IgD-negative memory B cell (primary cell): ENCODE measurements around the gene SPATS2L. TPM values are rescaled to one million over a fixed set of nuclear protein-coding genes. Genes with fewer than 3 reads are reported as not detected.

ENCODE experiments used
- H3K27ac Mint-ChIP-seq, 3 donors: one replicate each; pipeline ENCODE4 v1.8.0; 2020 to 2022; ENCODE audit warnings: mild to moderate bottlenecking in 3 of 3, mixed read lengths in 3 of 3, moderate library complexity in 1 of 3
- H3K27me3 Mint-ChIP-seq: one replicate; pipeline ENCODE4 v1.8.0; 2021; ENCODE audit warnings: mixed read lengths
- H3K36me3 Mint-ChIP-seq: one replicate; pipeline ENCODE4 v1.8.0; 2020; ENCODE audit warnings: mild to moderate bottlenecking, mixed read lengths
- H3K4me1 Mint-ChIP-seq, 3 donors: one replicate each; pipeline ENCODE4 v1.8.0; 2020 to 2022; ENCODE audit warnings: mixed read lengths in 3 of 3, mild to moderate bottlenecking in 1 of 3
- H3K4me3 Mint-ChIP-seq, 4 donors: one replicate each; pipeline ENCODE4 v1.8.0; 2020 to 2022; ENCODE audit warnings: mild to moderate bottlenecking in 4 of 4, mixed read lengths in 4 of 4, moderate library complexity in 3 of 4
- H3K9me3 Mint-ChIP-seq, 3 donors: one replicate each; pipeline ENCODE4 v1.8.0; 2020 to 2021; ENCODE audit warnings: mixed read lengths in 3 of 3, mild to moderate bottlenecking in 1 of 3
- polyA plus RNA-seq: library from polyadenylated mRNA; unstranded; fragments of 300-500 nt; fragmentation: Illumina TruSeq; gene quantifications from one replicate; pipeline ENCODE4 v1.2.3, GENCODE V29; 2021

SPATS2L gene
- polyA plus RNA-seq, 1 donor from 2014 or later = 0.50 TPM

DNA sequence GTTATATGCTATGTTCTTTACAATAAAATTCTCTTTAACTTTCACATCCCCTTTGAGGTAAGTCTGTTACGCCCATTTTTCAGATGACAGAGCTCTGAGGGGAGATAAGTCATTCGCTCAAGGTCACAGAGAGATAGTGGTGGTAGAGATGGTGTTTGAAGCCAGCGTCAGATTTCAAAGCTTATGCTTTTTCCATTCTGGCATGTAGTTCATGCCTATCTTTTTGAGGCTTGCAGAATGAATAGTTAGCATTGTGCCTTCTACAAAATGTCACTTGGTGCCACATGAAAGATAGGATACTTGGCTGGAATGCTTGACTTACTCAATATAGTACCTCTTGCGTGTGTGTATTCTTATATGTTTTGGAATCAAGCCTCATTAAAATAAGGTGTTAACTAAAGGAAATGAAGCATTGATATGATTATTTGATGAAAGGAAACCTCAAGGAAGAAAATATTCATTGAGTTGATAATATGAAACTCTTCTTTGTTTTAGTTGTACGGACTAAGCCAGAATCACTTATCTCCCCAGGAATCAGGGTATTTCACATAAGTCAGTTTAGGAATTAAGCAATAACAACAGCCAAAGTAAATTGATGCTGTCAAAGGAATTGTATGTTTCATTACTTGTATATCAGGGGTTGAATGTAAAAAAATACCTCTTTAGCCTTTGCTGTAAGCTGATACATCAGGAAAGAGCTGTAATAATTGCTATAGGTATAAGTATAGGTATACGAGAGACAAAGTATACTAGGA lies 15.5 kb downstream of the SPATS2L start:
- H3K27ac Mint-ChIP-seq = no peak overlapping the region
- H3K36me3 Mint-ChIP-seq = no peaks in the 10 kb centered on the region

DNA sequence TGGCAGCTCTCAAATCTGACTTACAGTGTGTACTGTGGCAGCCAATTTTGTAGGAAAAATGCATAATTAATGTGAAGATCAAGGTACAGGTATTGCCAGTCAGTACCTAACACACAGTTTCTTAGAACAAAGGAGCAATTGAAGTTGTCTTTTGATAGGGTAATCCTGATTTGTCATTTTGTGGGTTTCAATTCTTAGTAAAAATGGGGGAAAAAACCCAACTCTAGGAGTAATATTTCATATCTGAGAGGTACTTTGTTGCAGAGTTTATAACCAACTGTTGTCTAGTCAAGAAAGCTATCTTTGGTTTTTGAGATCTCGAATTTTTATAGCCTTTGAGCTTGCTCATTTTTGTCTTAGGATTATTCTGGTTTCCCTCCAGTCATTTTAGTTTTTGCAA lies 16.1 kb downstream of the SPATS2L start:
- H3K4me3 Mint-ChIP-seq = no peak overlapping the region
- peaks cover 6% of the 10 kb centered on the region for H3K27me3 Mint-ChIP-seq
- no peak overlapping the region for H3K27ac Mint-ChIP-seq
- no peaks in the 10 kb centered on the region for H3K4me1 Mint-ChIP-seq
- no peaks in the 10 kb centered on the region for H3K36me3 Mint-ChIP-seq
- peaks cover 0 to 2% (median 0%) of the 10 kb centered on the region in 3 donors for H3K9me3 Mint-ChIP-seq

More for the DNA sequence above, 15.5 kb downstream of the SPATS2L start:
- H3K4me1 Mint-ChIP-seq = no peaks in the 10 kb centered on the region
- H3K4me3 Mint-ChIP-seq = no peak overlapping the region
- H3K27me3 Mint-ChIP-seq = peaks cover 6% of the 10 kb centered on the region
- H3K9me3 Mint-ChIP-seq = peaks cover 0 to 2% (median 0%) of the 10 kb centered on the region in 3 donors

DNA sequence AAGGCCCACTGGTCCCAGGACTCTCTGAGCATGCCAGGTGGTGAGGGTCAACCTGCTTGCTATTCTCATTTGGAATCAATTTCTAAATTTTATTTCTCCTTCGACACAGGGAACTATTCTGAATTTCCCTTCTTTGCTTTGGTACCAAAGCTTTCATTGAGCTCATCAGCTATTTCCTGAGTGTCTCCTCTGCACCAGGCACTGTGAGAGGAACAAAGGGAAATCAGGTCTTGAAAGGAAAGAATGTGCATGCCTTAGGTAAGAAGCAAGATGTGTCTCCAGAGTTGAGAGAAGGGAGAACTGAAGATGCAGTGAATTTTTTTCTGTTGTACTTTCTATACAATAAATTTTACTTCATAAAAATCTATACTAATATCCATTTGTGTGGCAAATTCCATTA lies 17.9 kb downstream of the SPATS2L start:
- H3K36me3 Mint-ChIP-seq = no peaks in the 10 kb centered on the region
- H3K9me3 Mint-ChIP-seq = no peaks in the 10 kb centered on the region
- peaks cover 8% of the 10 kb centered on the region for H3K27me3 Mint-ChIP-seq
- H3K4me3 Mint-ChIP-seq = no peak overlapping the region
- H3K4me1 Mint-ChIP-seq = no peaks in the 10 kb centered on the region
- no peak overlapping the region for H3K27ac Mint-ChIP-seq

DNA sequence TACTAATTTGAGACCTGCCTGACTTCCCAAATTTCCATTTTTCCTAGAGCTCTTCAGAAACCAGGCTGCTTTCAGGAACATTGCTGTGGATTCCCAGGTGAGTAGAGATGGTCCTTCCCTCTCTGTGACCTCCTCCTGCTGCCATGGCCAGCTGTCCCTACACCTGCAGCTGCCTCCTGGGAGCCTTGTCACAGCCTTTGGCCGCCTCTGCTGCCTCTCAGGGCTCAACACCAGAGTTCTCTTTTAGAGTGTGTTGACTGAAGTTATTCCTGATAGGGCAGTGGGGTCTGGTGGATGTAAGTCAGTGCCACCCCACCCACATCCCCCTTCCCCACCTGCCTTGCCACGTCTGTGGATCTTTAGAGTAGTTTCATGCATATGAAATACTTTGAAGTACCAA lies 22.9 kb downstream of the SPATS2L start:
- H3K4me1 Mint-ChIP-seq = no peaks in the 10 kb centered on the region
- H3K27me3 Mint-ChIP-seq = peaks cover 7% of the 10 kb centered on the region
- H3K36me3 Mint-ChIP-seq = no peaks in the 10 kb centered on the region
- H3K27ac Mint-ChIP-seq = no peak overlapping the region
- H3K4me3 Mint-ChIP-seq = no peak overlapping the region
- no peaks in the 10 kb centered on the region for H3K9me3 Mint-ChIP-seq

DNA sequence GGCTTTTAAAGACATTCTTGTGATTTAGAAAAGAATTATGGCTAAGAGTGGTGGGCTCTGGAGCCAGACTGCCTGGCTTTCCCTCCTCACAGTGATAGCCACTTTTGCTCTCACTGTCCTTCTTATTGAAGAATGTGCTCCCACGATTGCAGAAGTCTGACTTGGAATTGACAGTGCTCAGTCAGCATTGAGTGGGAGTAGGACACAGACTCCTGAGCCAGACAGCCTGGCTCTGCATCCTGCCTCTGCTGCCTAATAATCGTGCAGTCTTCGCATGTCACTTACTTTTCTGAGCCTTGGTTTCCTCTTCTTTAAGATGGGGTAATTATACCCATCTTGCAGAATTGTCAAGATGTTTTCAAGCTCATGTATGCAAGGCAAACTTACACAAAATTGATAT lies 23.3 kb downstream of the SPATS2L start:
- Mint-ChIP-seq H3K27me3 (peaks cover 7% of the 10 kb centered on the region), H3K9me3 (no peaks in the 10 kb centered on the region), H3K27ac (no peak overlapping the region), H3K4me3 (no peak overlapping the region), H3K36me3 (no peaks in the 10 kb centered on the region), H3K4me1 (no peaks in the 10 kb centered on the region)

DNA sequence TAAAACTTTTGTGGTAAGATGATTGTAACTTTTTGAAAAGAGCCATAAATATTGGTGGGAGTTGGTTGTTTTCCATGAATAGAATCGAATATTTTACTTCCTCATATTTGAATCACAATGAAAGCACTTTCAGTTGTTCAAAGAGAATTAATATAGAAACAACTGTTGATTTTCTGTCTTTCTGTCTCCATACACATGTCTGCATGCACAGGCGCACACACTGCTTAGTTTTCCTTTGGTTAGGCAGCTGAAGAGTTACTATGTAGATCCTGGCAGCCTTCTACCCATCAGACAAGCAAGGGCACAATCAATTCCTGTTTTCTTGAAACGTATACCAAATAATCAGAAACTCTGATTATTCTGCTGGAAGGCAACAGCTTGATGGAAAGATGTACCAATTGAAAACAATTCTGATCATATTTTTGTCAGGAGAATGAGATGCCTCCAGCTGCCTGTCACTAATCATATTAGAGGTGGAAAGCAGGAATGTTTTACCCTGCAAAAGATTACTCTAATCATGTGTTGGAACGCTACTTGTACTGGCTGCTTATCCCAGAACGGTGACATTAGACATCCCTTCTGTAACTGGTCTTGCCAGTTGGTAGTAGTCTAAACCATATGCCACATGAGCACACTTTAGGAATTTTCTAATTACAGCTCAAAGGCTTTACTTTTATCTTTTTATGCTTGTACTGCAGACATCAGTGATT lies 24.0 kb downstream of the SPATS2L start:
- no peaks in the 10 kb centered on the region for H3K9me3 Mint-ChIP-seq
- no peak overlapping the region for H3K4me3 Mint-ChIP-seq
- H3K27ac Mint-ChIP-seq = no peak overlapping the region
- H3K36me3 Mint-ChIP-seq = no peaks in the 10 kb centered on the region
- H3K27me3 Mint-ChIP-seq = peaks cover 10% of the 10 kb centered on the region
- no peaks in the 10 kb centered on the region for H3K4me1 Mint-ChIP-seq

DNA sequence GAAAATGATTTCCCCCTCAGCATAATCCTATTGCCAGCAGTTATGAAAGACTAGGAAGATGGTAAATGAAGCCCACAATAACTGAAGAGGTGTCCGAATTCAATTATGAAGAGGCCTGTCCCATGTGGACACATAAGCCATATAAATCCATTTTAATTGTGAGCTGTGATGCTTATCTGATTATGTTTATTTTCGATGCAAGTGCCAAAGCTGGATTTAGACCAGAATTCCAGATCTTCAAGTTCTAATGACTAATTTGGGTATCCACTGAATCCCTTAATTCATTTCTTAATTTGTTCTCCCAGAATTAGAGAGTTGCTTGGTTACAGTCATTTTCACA lies 24.5 kb downstream of the SPATS2L start:
- Mint-ChIP-seq H3K36me3 (no peaks in the 10 kb centered on the region), H3K4me3 (no peak overlapping the region), H3K27me3 (peaks cover 10% of the 10 kb centered on the region), H3K9me3 (no peaks in the 10 kb centered on the region), H3K27ac (no peak overlapping the region), H3K4me1 (no peaks in the 10 kb centered on the region)

DNA sequence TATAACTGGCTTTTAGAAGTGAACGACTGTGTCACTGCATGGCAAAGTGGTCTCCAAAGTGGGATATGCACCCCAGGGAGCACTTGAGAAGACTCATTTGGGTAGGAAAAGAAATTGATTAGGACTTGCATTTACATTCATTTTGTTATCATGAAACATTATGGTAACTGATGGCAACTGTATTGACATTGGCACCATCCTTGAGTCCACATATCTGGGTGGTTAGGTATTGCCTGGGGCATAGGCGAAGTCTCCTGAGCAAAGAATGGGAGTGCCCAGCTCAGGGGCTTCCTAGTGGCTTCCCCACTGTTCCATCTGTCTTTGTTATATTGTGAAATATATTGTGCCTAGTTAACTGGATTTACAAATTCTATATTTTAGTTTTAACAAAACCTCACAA lies 29.2 kb downstream of the SPATS2L start:
- Mint-ChIP-seq H3K4me1 (no peaks in the 10 kb centered on the region), H3K9me3 (no peaks in the 10 kb centered on the region), H3K27me3 (peaks cover 4% of the 10 kb centered on the region), H3K4me3 (no peak overlapping the region), H3K36me3 (no peaks in the 10 kb centered on the region), H3K27ac (no peak overlapping the region)

DNA sequence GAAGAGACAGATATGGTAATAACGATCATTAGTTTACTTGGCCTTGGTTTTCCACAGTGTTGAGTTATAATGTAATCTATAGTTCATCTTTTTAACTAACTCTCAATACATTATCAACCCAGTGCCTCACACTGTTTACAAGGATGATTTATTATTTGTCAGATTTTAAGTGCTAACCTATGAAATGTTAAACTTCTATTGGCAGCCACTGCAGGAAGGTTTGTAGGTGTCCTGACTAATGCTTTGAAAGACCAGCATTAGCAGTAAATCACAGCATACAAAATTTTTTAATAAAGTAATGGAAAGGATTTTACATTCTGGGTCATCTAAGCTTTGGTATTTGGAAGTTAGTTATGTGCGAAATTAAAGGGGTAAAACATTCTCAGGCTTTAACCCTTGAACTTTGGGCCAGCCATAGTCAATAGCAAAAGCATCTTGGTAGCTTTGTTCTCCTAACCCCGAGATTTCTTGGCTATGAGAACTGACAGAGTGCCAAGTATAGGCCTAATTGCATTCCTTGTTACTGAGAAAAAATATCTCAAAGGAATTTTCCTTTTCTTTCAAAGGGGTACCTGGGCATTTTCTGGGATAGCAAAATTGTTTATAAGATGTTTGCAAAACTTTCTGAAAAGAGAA lies 30.6 kb downstream of the SPATS2L start:
- H3K9me3 Mint-ChIP-seq = no peaks in the 10 kb centered on the region
- peaks cover 4% of the 10 kb centered on the region for H3K27me3 Mint-ChIP-seq
- H3K36me3 Mint-ChIP-seq = no peaks in the 10 kb centered on the region
- H3K4me1 Mint-ChIP-seq = no peaks in the 10 kb centered on the region
- H3K4me3 Mint-ChIP-seq = no peak overlapping the region
- no peak overlapping the region for H3K27ac Mint-ChIP-seq

DNA sequence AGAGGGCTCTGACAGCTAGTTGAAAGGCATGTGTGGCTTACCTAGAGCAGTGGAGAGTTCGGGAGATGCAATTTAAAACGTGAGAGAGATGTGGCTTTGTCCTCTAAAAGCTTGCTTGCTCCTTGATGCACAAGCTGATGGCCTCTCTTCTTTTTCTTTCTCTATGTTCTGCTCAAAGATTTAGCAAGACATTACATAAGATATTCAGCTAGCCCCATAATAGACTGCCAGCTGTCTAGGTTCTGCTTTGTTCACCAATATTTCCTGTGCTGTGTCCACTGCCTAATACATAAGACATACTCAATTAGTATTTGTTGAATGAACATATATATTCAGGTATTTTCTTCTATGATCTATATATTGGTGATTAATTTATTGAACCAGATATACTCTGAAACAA lies 31.1 kb downstream of the SPATS2L start:
- Mint-ChIP-seq H3K4me1 (no peaks in the 10 kb centered on the region), H3K9me3 (no peaks in the 10 kb centered on the region), H3K36me3 (no peaks in the 10 kb centered on the region), H3K27ac (no peak overlapping the region), H3K4me3 (no peak overlapping the region), H3K27me3 (peaks cover 4% of the 10 kb centered on the region)

DNA sequence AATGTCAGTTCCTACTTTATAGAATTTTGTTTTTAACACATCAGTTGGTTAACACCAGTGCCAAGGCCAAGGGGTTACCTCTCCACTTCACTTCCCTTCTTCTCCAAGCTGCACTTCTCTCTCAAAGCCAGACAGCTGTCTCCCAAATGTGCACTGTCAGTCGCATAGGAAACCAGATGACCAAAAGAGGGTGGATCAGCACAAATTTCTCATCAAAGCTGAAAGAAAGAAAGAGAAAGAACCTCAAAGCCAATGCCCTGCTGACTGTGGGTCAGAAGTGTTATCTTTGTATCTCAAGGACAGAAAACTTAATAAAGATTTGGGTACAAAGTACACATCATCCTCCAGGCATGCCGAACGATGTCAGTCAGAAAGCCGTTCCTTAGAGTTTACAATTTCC lies 32.2 kb downstream of the SPATS2L start:
- Mint-ChIP-seq H3K9me3 (no peaks in the 10 kb centered on the region), H3K27me3 (peaks cover 4% of the 10 kb centered on the region)

DNA sequence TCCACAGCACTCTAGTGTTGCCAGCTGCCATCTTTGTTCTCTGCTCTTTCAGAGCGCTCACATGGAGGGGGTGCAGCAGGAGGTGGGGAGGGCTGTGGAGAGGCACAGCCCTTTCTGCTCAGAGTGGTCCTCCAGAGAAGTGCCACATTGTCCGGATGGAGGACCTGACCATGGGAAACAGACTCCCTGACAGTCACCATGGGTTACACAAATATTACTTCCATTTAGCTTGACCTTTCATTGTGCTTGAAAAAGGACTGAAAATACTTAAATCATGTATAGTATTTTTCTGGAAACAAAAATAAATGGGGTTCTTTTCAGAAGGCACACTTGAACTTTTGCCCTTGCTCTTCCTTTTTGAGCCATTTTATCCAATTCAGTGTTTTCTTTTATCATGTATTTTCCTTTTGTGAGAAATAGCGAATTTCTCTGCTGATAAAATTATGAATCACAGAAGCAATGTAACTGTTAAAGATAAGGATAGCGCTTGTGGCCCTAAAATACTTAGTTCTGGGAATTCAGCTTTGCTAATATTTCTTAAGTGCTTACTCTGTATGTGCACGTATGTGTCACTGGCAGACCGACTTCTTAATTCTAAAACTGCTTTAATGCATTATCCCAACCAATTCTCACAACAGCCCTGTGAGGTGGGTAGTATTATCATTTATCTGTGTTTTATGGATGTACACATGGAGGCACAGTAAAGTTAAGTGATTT lies 34.2 kb downstream of the SPATS2L start:
- Mint-ChIP-seq H3K9me3 (no peaks in the 10 kb centered on the region), H3K36me3 (no peaks in the 10 kb centered on the region)

More for the DNA sequence above, 32.2 kb downstream of the SPATS2L start:
- Mint-ChIP-seq H3K4me1 (no peaks in the 10 kb centered on the region), H3K27ac (no peak overlapping the region), H3K36me3 (no peaks in the 10 kb centered on the region), H3K4me3 (no peak overlapping the region)

DNA sequence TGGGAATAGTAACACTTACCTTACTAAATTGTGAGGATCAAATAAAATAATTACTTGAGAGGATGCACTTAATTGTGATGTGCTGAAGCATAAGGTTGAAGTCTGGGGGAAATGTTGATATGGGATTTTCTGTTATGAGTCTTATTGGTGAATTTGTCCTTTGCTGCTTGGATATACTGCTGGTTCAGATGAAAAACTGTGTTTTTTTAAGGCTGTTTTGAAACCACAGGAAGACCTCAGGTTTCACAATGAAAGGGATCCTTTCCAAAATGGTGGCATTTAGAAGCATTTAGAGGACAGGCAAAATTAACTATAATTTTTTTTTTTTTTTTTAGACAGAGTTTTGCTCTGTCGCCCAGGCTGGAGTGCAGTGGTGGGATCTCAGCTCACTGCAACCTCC lies 34.9 kb downstream of the SPATS2L start:
- H3K27ac Mint-ChIP-seq = no peak overlapping the region
- peaks cover 4% of the 10 kb centered on the region for H3K27me3 Mint-ChIP-seq
- H3K9me3 Mint-ChIP-seq = no peaks in the 10 kb centered on the region
- H3K4me1 Mint-ChIP-seq = no peaks in the 10 kb centered on the region
- H3K36me3 Mint-ChIP-seq = no peaks in the 10 kb centered on the region
- H3K4me3 Mint-ChIP-seq = no peak overlapping the region

More for the DNA sequence above, 34.2 kb downstream of the SPATS2L start:
- Mint-ChIP-seq H3K4me1 (no peaks in the 10 kb centered on the region), H3K4me3 (peak overlapping the region in 1 of 4 donors; percentile 1), H3K27ac (no peak overlapping the region), H3K27me3 (no peaks in the 10 kb centered on the region)

DNA sequence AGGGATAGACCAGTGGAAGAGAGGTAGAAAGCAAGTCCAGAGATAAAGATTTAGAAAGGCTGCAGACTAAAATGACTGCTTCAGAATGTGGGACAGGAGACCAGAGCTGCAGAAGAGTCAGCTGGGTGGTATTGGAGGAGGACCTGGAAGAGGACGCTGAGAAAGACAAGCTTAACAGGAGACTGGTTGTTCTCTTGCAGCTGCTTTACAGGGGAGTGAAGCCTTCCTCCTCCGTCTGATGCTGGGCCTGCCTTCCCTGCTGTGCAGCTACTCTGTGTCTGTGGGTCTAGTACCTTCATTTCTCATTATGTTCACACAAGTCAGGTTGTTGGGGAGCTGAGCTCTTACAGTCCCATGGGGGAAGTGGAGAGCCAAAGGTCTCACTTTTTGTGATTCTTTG lies 35.7 kb downstream of the SPATS2L start:
- Mint-ChIP-seq H3K27me3 (peaks cover 6% of the 10 kb centered on the region), H3K4me3 (no peak overlapping the region), H3K4me1 (no peaks in the 10 kb centered on the region), H3K9me3 (no peaks in the 10 kb centered on the region), H3K36me3 (peaks cover 2% of the 10 kb centered on the region), H3K27ac (no peak overlapping the region)

DNA sequence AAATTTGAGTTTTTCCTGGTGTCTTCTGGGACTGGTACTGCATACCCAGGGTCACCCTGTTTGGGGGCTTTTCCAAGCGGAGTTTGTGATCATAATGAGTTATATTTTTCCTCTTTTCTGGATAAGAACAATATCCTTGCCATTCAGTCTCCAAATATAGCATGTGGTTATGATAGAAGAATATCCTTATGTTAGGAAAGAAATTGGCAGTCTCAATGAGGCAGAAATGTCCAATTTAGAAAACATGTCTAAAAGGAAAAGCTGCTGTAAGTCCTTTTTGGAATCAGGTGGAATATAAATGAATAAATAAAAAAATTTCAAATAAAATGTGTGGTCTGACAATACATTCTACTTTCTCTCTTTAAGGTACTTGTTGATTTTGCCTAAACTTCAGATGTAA lies 36.2 kb downstream of the SPATS2L start:
- H3K27ac Mint-ChIP-seq = no peak overlapping the region
- no peaks in the 10 kb centered on the region for H3K4me1 Mint-ChIP-seq
- H3K4me3 Mint-ChIP-seq = no peak overlapping the region
- peaks cover 8% of the 10 kb centered on the region for H3K27me3 Mint-ChIP-seq
- H3K36me3 Mint-ChIP-seq = peaks cover 2% of the 10 kb centered on the region
- no peaks in the 10 kb centered on the region for H3K9me3 Mint-ChIP-seq
